Endothelial cell of umbilical vein (primary cell): ENCODE measurements around the gene C3orf70. TPM values are rescaled to one million over a fixed set of nuclear protein-coding genes. Genes with fewer than 3 reads are reported as not detected.

Experiments
- BruUV-seq: library from RNA; stranded (reverse); fragments of 400-500 nt; replicated peaks from 2 replicates; lab custom pipeline; 2021; lab: Mats Ljungman, UMichigan
- CTCF ChIA-PET: fragments of 300-600, 350-600 bp; sonication (Branson Sonifier 250); formaldehyde crosslinking; loops from one replicate; lab custom pipeline; 2021; ENCODE audit warnings: antibody characterized with exemption, inconsistent platforms; lab: Charles Lee
- POLR2A ChIA-PET: fragments of 300-600, 350-600 bp; sonication (Branson Sonifier 250); formaldehyde crosslinking; loops from one replicate; lab custom pipeline; 2021; ENCODE audit warnings: antibody characterized with exemption, inconsistent platforms; lab: Charles Lee
- DNase-seq: peaks from one replicate; pipeline ENCODE4 v3.0.0-alpha.2; 2011; ENCODE audit warnings: low read depth, low spot score
- FAIRE-seq: peaks from 2 replicates; lab custom pipeline; 2011; peaks lifted over from hg19 to GRCh38; lab: Jason Lieb, UNC
- H2AFZ ChIP-seq: 2 replicates; pipeline ENCODE4 v1.6.0; 2012; ENCODE audit warnings: low read depth, low read length, control low read depth, inconsistent platforms
- H3K27ac ChIP-seq: 2 replicates; pipeline ENCODE4 v1.5.1; 2011; ENCODE audit warnings: low read depth, mild to moderate bottlenecking, control low read depth, low read length, moderate library complexity; ENCODE audit not compliant: insufficient read depth
- H3K27me3 ChIP-seq, 2 experiments: 2 replicates each; pipeline versions ENCODE4 v1.6.0 to v1.6.1; 2011; ENCODE audit warnings: low read length in 2 of 2, mixed read lengths in 1 of 2; ENCODE audit not compliant: control insufficient read depth in 2 of 2, insufficient read depth in 2 of 2
- H3K36me3 ChIP-seq, 2 experiments: 2 replicates in 1 of 2; 3 replicates in 1 of 2; pipeline ENCODE4 v1.5.1; 2011; ENCODE audit warnings: low read length in 2 of 2, mild to moderate bottlenecking in 1 of 2, moderate library complexity in 1 of 2; ENCODE audit not compliant: control insufficient read depth in 2 of 2, insufficient read depth in 2 of 2; ENCODE audit errors: extremely low read depth in 1 of 2
- H3K4me1 ChIP-seq: 3 replicates; pipeline ENCODE4 v1.5.1; 2011; ENCODE audit warnings: mild to moderate bottlenecking, low read length; ENCODE audit not compliant: control insufficient read depth, insufficient read depth; ENCODE audit errors: extremely low read depth
- H3K4me2 ChIP-seq: 2 replicates; pipeline ENCODE4 v1.6.1; 2011; ENCODE audit warnings: low read length, control low read depth, mixed read lengths; ENCODE audit not compliant: insufficient read depth
- H3K4me3 ChIP-seq, 3 experiments: fragments of 200-600 bp in 1 of 3; sonication (generic), shearing (Covaris generic) in 1 of 3; replicated peaks in 1 of 3; 2 replicates each; pipeline ENCODE4 v1.5.1; 2011 to 2016; ENCODE audit warnings: control low read depth in 3 of 3, low read length in 3 of 3, mild to moderate bottlenecking in 2 of 3, inconsistent platforms in 1 of 3, low read depth in 1 of 3, moderate library complexity in 1 of 3; ENCODE audit not compliant: insufficient read depth in 1 of 3
- H3K79me2 ChIP-seq: 2 replicates; pipeline ENCODE4 v1.6.0; 2012; ENCODE audit warnings: low read length, inconsistent platforms; ENCODE audit not compliant: control insufficient read depth, insufficient read depth
- H3K9ac ChIP-seq: replicated peaks from 2 replicates; pipeline ENCODE3; 2011; ENCODE audit warnings: low read length, control low read depth; ENCODE audit not compliant: insufficient read depth; ENCODE audit errors: extremely low read depth
- H3K9me1 ChIP-seq: replicated peaks from 3 replicates; pipeline ENCODE4 v1.6.0; 2011; ENCODE audit warnings: mild to moderate bottlenecking, low read length; ENCODE audit not compliant: control insufficient read depth, insufficient read depth; ENCODE audit errors: extremely low read depth
- H3K9me3 ChIP-seq: replicated peaks from 2 replicates; pipeline ENCODE4 v1.5.1; 2012; ENCODE audit warnings: low read length, inconsistent platforms; ENCODE audit not compliant: control insufficient read depth, insufficient read depth
- H4K20me1 ChIP-seq: replicated peaks from 2 replicates; pipeline ENCODE3; 2011; ENCODE audit warnings: mild to moderate bottlenecking, low read length; ENCODE audit not compliant: control insufficient read depth, insufficient read depth; ENCODE audit errors: extremely low read depth
- EZH2 ChIP-seq: IDR thresholded peaks from 2 replicates; pipeline ENCODE4 v1.6.1; 2012; ENCODE audit warnings: borderline replicate concordance, low read depth, mild to moderate bottlenecking, moderate library complexity, low read length, inconsistent platforms; ENCODE audit not compliant: severe bottlenecking
- FOS ChIP-seq: IDR thresholded peaks from 2 replicates; pipeline ENCODE4 v1.6.1; 2011; ENCODE audit warnings: mild to moderate bottlenecking, low read length, moderate library complexity, borderline replicate concordance; ENCODE audit not compliant: insufficient read depth
- GATA2 ChIP-seq: IDR thresholded peaks from 2 replicates; pipeline ENCODE4 v1.7.0; 2011; ENCODE audit warnings: low read depth, mild to moderate bottlenecking, moderate library complexity, mixed read lengths, low read length; ENCODE audit not compliant: insufficient read length, insufficient read depth
- JUN ChIP-seq: IDR thresholded peaks from 2 replicates; pipeline ENCODE4 v1.6.1; 2011; ENCODE audit warnings: borderline replicate concordance, low read depth; ENCODE audit not compliant: insufficient read length, insufficient read depth
- MYC ChIP-seq: IDR thresholded peaks from one replicate; pipeline ENCODE4 v1.6.1; 2011; ENCODE audit warnings: mild to moderate bottlenecking, low read depth, low read length
- POLR2A ChIP-seq: IDR thresholded peaks from 2 replicates; pipeline ENCODE4 v1.6.1; 2012; ENCODE audit warnings: low read depth, mild to moderate bottlenecking, control low read depth, low read length
- POLR2AphosphoS5 ChIP-seq: IDR thresholded peaks from 2 replicates; pipeline ENCODE4 v1.6.1; 2012; ENCODE audit warnings: low read depth, mild to moderate bottlenecking, control low read depth, low read length, moderate library complexity; ENCODE audit not compliant: insufficient read depth
- dilution Hi-C: fragments of 300-500 bp; cut with MboI; formaldehyde crosslinking; loops from one replicate; pipeline ENCODE4 v1.15.0; 2019; ENCODE audit warnings: low sequenced_read_pairs; ENCODE audit not compliant: extremely low pct_ligation_motif_present
- intact Hi-C: fragments of 100-400 bp; cut with micrococcal nuclease; formaldehyde crosslinking; loops from one replicate; pipeline ENCODE4 v1.10.0; 2022
- polyA plus RNA-seq, 4 experiments: library from polyadenylated mRNA; depleted of rRNA in 3 of 4; stranded (reverse) in 3 of 4; unstranded in 1 of 4; fragments of >200 nt; gene quantifications; 2 replicates each; pipeline versions ENCODE4 v1.2.1 to v1.2.3, GENCODE V29; 2011 to 2012; ENCODE audit warnings: missing spikeins in 1 of 4
- total RNA-seq: library from RNA; stranded (reverse); gene quantifications from 2 replicates; pipeline ENCODE4 v1.2.3, GENCODE V29; 2021
- TF ChIP-seq, protein P1 (sequence below), 2 donors: IDR thresholded peaks; 1 replicate in 1 of 2; 2 replicates in 1 of 2; pipeline ENCODE4 v1.5.1; 2011; ENCODE audit warnings: low read length in 2 of 2, mild to moderate bottlenecking in 2 of 2, moderate library complexity in 2 of 2, control low read depth in 1 of 2, inconsistent platforms in 1 of 2, low read depth in 1 of 2; ENCODE audit not compliant: insufficient read depth in 1 of 2; ENCODE audit errors: extremely low read depth in 1 of 2
- TF ChIP-seq, protein P2 (sequence below): IDR thresholded peaks from 2 replicates; pipeline ENCODE4 v1.6.1; 2011; ENCODE audit not compliant: insufficient read depth, insufficient read length

C3orf70 gene
- total and polyA plus RNA-seq, 2 donors (not counting 3 experiments of a cell fraction or from before 2014, with no cell fraction given), result 0.08 to 0.20 TPM

DNA sequence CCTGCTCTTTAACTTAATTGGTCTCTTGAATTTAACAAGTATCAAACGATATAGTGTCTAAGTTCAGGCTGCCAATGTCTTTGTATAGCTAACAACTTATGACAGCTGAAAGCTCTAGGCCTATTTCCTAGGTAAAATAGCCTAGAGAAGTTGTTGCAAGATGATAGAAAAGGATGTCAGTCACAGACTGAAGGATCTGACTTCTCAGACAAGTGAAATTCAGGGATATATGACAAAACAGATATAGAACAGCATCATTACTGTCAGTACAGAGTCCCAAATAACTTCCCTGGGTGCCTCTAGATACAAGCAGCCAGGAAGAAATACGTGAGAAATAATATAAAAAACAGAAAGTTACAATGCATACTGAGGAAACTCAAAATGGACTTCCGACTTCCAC is 26.7 kb downstream of the C3orf70 start:
- ChIA-PET POLR2A (no interaction called here), CTCF (interaction anchor here (0.6 to 1.2 kb wide), 2 partner anchors 11 to 149 kb away, joined by 3 to 4 read pairs; no protein-coding TSS in a partner anchor)
- TF ChIP-seq, protein P1, sequence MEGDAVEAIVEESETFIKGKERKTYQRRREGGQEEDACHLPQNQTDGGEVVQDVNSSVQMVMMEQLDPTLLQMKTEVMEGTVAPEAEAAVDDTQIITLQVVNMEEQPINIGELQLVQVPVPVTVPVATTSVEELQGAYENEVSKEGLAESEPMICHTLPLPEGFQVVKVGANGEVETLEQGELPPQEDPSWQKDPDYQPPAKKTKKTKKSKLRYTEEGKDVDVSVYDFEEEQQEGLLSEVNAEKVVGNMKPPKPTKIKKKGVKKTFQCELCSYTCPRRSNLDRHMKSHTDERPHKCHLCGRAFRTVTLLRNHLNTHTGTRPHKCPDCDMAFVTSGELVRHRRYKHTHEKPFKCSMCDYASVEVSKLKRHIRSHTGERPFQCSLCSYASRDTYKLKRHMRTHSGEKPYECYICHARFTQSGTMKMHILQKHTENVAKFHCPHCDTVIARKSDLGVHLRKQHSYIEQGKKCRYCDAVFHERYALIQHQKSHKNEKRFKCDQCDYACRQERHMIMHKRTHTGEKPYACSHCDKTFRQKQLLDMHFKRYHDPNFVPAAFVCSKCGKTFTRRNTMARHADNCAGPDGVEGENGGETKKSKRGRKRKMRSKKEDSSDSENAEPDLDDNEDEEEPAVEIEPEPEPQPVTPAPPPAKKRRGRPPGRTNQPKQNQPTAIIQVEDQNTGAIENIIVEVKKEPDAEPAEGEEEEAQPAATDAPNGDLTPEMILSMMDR (IDR thresholded peaks at IDR 0.05; ENCODE audit: extremely low read depth in 1 of 2, insufficient read depth in 1 of 2, low read depth in 1 of 2, low read length in 2 of 2), result no peak
- TF ChIP-seq POLR2AphosphoS5 (no peak), GATA2 (no peak), EZH2 (no peak), MYC (no peak), POLR2A (no peak), JUN (no peak), FOS (no peak)
- TF ChIP-seq, protein P2, sequence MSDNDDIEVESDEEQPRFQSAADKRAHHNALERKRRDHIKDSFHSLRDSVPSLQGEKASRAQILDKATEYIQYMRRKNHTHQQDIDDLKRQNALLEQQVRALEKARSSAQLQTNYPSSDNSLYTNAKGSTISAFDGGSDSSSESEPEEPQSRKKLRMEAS, result no peak

More for the DNA sequence above, 26.7 kb downstream of the C3orf70 start:
- H3K9ac ChIP-seq, result no peak overlapping the region
- FAIRE-seq (no peak), DNase-seq (no peak)
- H2AFZ ChIP-seq, result no peak overlapping the region
- no peaks in the 10 kb centered on the region for H3K36me3 ChIP-seq
- no TSS peak for BruUV-seq
- H4K20me1 ChIP-seq, result no peaks in the 10 kb centered on the region
- no peaks in the 10 kb centered on the region for H3K9me1 ChIP-seq
- no peaks in the 10 kb centered on the region for H3K79me2 ChIP-seq
- intact Hi-C loops (no loop called here), dilution Hi-C loops (no loop called here)
- H3K4me1 ChIP-seq, result no peaks in the 10 kb centered on the region
- H3K4me2 ChIP-seq, result no peak overlapping the region
- H3K9me3 ChIP-seq, result no peaks in the 10 kb centered on the region
- no peak overlapping the region for H3K27ac ChIP-seq
- no peak overlapping the region for H3K4me3 ChIP-seq
- no peaks in the 10 kb centered on the region for H3K27me3 ChIP-seq
